ENCODE data around the gene RHOA.

Gene RHOA

DNA sequence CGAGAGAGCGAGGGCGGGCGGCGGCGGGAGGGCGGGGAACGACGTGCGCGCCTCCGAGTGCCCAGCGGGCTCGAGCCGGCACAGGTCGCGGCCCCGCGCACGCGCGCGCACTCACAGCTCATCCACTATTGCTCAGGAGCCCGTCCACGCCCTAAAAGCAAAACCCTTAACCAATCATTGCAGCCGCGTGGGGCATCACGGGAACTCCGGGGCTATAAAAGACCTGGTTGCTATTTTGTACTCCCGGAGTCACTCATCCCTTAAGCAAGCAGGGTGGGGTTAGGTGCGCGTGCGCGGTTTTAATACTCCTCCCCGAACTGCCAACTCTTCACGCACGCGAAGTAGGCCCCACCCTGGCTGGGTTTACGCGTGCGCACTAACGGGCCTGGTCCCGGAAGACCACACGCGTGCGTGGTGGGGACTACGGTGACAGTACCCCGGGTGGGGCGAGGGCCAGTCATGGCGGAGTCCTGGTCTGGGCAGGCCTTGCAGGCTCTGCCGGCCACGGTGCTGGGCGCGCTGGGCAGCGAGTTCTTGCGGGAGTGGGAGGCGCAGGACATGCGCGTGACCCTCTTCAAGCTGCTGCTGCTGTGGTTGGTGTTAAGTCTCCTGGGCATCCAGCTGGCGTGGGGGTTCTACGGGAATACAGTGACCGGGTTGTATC lies at the start of gene RHOA, which contains the start of gene TCTA:
Gene RHOA (minus strand): TSS at position 9 of the 664 bp plus-strand sequence. CDS start 36,387 bp downstream, outside the sequence.
Gene TCTA (plus strand): TSS at position 456 of the 664 bp plus-strand sequence. CDS start 4 bp downstream, at position 460.
- peak; percentile 98 for DNase-seq (ENCODE audit: low spot score)

DNA sequence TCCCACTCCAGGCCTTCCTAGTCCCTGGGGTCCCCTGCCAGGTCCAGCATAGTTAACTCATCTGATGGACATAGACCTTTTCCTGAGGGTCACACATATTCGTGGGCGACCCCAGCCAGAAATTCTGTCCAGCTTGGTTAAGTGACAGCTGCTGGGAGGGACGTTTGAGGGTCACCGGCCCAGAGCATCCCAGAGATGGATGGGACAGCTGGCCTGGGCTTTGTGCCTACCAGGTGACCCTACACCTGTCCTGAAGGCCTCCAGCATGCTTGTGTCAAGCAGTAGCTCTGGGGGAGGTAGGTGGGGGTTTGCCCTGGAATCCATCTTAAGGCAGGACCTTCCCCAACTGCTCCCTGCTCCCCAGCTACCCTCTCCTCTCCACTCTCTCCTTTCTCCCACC lies 49.2 kb upstream of the RHOA start:
- no peak for DNase-seq (ENCODE audit: low spot score)

DNA sequence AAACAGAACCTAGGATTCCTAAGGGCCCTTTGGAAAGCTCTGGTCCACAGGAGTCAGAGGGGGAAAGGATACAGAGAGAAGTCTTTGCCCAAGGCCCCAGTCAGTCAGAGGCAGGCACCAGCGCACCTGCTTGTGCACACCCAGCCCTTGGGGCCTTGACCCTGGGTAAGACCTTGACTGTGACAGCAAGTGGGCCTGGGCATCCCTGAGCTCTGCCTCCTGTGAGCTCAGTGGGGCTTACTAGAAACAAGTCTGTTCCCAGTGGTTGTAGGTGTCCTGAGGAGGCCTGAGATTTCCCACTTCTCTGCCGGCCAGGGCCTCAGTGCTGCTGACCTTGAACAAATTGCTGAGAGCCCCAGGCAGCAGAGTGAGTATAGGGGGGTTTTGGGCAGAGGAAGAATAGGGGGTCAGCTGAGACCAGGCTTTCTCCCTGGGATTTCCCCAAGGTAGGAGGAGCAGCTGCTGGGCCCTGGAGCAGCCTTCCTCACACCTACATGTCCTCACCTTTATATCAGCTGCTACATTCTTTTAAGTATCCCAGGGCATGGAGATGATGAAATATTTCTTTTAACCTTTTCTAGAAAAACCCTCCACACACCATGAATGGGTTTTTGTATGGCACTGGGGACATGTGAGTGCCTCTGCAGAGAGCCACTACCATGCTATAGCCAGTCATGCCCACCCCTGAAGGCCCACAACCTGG lies 48.6 kb upstream of the RHOA start:
- no peak for DNase-seq (ENCODE audit: low spot score)

DNA sequence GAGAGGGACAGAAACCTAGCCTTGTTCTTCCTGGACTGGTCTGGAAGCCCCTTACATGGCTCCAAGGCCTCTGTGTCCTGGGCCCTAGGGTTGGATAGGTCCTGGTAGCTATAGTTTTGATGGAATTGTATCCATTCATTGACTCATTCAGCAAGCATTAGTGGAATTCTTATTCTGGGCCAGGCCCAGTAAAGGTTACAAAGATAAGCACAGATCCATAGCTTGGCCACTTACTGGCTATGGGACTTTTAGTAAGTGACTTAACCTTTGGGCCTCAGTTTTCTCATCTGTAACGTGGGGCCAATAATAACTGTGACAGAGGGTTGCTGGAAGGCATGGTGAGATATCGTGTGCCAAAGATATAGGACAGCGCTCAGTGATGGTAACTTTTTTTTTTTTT lies 44.7 kb upstream of the RHOA start:
- no peak for DNase-seq (ENCODE audit: low spot score)

DNA sequence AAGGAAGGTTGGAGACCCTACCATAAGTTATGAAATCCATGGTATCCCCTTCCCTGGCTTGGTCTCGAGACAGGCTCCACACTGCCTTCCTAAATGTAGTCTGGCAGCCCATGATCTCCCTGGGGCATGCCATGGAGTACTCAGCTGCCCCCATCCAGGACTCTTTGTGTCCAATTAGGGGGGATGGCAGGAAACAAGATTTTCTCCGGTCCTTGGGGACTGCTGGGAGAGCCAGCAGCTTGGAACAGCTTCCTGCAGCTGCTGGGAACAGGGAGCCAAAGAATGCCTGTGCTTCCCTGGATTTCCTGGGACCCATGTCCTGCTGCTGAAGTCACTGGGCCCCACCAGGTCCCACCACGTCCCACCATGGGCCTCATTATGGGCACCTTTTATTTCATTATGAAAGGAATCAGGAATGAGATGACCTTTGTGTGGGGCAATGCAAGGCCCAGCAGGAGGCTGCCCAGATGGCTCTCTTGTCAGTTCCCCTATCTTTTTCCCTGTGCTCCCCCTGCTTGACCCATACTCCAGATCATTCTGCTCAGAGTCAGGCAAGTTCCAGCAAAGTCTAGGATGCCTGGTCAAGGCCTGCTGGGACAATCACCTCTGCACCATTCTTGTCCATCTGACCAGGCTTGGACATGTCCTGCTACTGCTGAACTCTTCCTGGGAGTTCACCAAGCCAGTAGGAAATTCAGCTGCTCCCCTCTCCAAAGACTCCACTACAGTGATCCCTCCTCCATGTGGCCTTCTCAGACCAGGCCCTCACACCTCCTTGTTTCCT lies 43.3 kb upstream of the RHOA start:
- no peak for DNase-seq (ENCODE audit: low spot score)

DNA sequence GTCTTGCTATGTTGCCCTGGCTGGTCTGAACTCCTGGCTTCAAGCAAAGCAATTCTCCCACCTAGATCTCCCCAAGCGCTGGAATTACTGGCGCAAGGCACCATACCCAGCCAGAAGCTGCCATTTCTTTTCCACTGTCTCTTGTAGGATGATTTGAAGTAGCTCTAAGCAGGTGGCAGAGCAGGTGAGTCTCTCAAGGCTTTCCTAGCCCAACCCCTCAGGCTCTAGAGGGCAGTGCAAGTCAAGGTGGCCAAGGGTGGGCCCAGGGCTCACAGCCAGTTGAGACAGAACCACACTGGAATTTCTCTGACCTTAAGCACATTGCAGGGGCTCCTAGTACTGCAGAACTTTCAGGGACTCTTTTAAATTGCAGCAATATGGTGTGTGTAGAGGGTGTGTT lies 42.7 kb upstream of the RHOA start:
- DNase-seq (ENCODE audit: low spot score) = no peak

DNA sequence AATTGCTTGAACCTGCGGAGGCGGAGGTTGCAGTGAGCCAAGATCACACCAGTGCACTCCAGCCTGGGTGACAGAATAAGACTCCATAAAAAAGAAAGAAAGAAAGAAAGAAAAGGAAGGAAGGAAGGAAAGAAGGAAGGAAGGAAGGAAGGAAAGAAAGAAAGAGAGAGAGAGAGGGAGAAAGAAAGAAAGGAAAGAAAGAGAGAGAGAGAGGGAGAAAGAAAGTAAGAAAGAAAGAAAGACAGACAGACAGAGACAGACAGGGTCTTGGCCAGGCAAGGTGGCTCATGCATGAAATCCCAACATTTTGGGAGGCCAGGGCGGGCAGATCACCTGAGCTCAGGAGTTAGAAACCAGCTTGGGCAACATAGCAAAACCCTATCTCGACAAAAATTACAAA lies 41.8 kb upstream of the RHOA start:
- DNase-seq (ENCODE audit: low spot score) = no peak

DNA sequence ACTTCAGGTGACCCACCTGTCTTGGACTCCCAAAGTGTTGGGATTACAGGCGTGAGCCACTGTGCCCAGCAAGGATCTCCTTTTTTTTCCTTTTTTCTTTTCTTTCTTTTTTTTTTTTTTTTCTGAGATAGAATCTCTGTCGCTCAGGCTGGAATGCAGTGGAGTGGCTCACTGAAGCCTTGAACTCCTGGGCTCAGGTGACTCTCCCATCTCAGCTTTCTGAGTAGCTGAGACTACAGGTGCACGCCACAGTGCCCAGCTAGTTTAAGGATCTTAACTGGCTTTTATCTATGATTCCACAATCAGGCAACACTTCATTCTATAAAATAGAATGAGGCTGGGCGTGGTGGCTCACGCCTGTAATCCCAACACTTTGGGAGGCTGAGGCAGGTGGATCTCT lies 33.6 kb upstream of the RHOA start:
- no peak for DNase-seq (ENCODE audit: low spot score)

DNA sequence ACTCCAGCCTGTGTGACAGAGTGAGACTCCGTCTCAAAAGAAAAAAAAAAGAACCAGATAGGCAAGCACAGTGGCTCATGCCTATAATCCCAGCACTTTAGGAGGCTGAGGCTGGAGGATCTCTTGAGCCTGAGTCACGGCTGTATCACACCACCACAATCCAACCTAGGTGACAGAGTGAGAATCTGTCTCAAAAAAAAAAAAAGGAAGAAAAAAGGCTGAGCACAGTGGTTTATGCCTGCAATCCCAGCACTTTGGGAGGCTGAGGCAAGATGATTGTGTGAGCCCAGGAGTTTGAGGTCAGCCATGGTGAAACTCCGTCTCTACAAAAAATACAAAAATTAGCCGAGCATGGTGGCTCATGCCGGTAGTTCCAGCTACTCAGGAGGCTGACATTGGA lies 23.0 kb upstream of the RHOA start:
- DNase-seq (ENCODE audit: low spot score) = no peak

DNA sequence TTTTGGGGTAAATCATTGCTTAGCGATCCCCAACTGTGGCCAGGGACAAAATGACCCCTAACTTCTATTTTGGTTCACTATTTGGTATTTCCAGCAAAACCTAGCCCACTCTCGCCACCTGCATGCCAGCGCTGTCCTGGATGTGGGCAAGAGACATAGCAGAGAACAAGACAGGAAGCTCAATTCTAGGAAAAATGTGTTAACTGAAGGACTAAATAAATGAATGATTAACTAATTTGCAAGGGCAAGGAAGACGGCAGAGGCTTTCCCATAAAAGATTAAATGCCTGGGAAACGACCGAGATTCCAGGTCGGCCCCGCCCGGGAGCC lies 16.9 kb upstream of the RHOA start:
- DNase-seq (ENCODE audit: low spot score) = no peak

DNA sequence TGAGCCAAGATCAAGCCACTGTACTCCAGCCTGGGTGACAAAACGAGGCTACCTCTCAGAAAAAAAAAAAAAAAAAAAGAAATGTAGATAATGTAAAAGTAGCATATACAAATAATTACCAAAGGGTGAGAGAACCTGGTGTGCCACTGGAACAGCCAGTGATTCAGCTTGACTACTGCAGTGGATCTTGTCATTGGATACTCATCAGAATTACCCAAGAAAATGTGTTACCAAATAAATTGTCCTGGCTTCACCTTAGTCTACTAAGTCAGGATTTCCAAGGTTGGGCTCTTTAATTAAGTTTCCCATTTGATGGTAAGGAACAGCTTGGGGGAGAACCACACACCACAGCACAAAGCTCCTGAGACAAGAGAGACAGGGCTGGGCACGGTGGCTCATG lies 15.8 kb upstream of the RHOA start:
- DNase-seq (ENCODE audit: low spot score) = no peak

DNA sequence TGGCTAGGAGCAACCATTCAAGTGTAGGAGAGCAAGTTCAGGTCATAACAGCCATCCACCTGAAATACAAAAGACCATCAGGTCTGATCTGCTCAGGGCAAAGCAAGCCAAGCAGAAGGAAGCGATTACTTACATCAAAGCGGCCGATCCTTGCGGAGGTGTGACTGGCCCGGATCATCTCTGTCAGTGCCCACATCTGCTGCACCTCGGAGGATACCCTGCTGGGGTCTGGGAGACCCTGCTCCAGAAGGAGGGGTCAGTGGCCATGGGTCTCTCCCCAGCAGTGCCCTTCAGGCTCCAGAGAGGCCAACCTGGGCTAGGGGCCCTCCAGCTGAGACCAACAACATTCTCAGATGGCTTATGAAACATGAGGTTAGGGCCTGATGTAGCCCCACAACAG lies 13.0 kb upstream of the RHOA start:
- no peak for DNase-seq (ENCODE audit: low spot score)

DNA sequence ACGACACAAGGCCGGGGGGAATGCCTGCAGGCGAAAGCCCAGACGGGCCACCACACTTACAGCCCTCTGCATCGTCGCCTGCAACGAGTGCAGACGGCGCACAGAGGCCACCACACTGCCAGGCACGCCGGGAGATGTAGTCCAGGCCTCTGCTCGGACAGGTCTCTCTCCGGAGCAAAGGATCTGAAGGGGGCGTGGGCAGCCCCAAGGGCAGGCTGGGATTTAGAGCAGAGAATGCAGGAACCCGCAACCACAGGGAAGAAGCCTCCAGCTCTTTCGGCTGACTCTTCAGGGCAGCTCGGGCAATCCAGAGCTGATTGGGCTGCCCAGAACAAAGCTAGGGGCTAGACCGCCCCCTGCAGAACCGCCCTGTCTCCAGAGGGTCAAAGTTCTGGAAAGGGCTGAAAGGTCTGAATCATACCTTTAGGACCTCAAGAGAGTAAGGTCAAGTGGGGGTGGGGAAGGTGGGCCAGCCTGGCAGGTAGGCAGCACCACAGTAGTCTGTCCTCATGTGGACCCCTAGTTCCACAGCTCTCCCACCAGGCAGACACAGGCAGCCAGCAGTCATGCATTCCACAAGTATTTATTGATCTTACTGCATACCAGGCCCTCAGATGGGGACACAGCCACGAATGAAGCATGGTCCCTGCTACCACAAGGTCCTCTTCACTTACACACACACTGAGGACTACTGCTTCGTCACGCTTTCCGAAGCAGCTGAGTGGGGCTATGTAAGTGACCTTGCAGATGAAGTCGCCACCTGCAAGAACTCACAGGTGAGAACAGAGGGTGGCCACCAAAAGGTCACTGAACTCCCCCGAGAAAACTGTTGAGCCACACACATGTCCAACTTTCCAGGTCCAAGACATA lies 10.8 kb upstream of the RHOA start, which contains the start of gene AMT:
Gene AMT (minus strand): TSS at position 95 of the 870 bp plus-strand sequence. CDS start 23 bp downstream, at position 72.
- peak; percentile 91 for DNase-seq (ENCODE audit: low spot score)

DNA sequence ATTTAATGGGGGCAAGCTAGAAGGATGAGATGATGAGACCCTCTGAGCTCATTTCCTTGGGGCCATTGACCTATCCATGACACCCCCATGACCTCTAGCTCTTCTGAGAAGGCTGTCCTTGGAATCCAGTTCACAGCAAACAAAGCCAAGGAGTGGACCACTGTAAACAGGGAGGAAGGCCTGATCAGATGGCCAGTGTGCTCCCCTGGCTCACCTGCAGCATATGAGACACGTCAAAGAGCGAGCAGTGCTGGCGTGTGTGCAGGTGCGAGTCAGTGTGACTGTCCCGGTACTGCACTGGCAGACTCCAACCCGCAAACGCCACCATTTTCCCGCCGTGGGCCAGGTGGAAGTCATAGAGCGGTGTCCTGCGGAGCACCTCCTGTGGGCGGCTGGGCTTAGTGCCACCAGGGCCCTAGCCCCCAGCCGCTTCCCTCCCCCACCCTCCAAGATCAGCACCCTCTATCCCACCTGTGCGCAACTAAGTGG lies 10.2 kb upstream of the RHOA start:
- DNase-seq (ENCODE audit: low spot score) = no peak

DNA sequence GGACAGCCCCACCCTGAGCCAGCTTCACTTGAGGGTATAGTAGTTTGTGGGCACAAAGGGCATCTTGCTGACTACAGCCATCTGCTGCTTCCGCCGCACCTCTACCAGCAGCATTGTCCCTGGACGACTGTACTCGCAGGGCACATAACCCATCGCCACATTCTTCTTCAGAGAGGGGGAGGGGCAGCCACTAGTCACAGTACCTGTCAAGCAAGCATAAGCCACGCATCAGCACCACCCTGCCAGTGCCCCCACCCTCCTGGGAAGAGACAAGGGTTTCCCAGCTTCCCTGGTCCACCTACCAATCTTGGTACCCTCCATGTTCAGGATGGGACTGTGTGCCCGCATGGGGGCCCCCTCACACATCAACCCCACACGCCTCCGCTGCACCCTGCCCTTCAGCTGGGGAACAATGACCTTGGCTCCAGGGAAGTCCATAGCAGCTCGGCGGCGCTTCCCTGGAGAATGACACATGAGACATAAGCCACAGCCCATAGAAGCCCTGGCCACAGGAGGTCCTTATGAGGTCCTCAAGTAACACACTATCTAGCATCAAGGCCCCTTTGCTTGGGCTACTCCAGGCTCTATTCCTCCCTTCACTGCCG lies 5.8 kb upstream of the RHOA start:
- no peak for DNase-seq (ENCODE audit: low spot score)

DNA sequence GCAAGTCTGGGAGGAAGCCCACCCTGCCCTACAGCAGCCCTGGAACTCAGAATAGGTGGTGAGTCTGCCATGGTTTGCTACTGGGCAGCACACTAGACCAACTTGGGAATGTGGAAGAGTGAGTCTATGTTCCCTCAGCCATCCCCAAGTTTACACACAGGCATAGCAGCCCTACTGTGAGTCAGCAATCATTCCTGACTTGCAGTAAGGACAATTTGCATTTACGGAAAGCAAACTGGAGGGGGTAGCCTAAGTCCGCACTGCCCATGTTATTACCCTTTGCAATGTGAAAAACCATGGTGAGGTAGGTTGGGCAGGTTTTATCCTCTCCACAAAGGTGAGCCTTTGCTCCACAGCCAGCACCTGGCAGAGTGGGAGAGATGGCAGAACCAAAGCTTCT lies 5.1 kb upstream of the RHOA start:
- no peak for DNase-seq (ENCODE audit: low spot score)

DNA sequence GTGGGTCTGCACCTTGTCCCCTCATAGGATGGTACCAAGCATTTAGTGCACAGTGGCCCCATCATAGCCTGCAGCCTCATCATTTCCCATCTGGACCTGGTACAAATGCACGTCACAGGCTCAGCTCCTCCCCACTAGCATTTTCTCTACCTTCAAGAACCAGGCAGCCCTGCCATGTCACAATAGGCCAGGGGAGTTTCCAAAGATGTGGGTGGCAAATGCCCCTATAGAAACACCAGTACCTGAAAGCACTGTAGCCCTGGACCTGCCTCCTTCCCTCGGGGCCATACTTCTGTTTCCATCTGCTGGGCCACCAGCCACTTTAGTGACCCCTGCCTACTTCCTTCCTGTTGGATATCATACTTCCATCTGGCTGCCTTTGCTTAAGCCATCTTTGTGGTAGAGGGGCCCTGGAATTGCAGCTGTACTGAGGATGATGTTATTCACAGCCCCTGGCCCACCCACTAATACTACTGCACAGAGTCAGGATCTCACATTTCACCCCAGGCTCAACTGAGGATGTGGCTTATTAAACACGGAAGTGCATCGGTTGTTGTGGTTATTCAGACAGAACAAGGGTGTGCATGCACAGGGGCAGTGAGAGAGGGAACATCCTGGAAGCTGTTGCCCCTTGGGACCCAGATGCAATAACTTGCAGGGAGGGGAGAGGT lies 4.3 kb upstream of the RHOA start:
- no peak for DNase-seq (ENCODE audit: low spot score)

DNA sequence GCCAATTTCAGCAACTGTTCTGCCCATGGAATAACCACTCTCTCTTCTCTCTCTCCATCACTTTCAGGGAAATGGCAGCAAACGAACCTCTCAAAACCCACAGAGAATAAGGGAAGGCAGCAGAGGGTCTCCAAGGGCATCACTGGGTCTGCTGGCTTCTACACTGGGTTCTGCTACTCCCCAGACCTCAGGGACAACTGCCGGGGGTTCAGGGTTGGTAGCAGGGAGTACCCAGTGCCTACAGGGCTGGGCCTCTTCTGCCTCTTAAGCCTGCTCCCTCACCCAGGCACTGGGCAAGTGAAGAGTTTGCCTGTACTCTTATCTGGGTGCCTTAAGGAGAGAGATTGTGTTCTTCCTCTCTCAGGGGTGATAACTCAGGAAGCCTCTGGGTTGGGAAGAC lies 3.0 kb upstream of the RHOA start:
- no peak for DNase-seq (ENCODE audit: low spot score)

DNA sequence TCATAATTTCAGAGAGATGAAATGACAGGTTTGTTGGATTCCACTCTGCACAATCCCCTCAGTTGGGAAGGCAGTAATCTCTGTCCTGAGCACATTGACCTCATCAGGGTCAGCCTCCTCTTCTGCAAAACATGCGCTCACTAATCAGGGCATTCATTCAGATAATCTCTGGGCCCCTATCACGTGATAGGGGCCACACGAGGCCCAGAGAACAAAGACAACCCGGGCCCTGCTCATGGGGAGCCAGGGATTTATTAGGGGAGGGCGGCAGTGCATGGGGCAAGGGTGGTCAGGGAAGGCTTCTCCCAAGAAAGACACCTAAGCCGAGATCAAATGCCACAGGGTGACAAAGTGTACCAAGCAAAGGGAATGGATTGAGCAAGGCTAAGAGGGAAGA lies 1.6 kb upstream of the RHOA start:
- no peak for DNase-seq (ENCODE audit: low spot score)

DNA sequence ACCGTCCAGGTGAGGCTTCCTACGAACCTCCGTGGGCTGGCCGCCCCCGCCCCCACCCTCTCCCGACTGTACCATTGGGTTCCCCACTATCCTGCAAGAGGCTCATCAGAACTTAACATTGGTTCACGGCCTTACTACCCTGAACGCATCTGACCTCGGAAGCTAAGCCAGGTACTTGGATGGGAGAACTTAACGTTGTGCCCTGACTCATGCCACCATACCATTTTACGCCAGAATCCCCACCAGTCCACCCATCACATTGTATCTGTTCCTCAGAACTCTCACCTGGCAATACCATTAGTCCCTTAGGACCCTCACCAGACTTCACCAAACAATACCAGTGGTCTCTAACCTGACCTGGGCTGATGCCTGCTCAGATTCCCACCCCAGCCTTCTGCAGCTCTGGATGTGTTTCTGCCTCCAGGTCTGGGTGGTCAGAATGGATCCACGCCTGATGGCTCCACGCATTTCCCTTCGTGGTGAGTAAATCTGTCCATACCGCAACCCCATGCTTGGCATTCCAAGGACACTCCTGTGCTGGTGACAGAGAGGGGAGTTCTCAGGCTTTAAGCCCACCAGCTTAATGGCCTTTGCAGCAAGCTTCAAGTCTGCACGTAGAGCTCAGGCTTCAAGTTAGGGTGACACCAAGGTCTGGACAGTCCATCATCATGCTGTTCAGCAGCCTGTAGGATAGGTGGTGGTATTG lies 1.0 kb upstream of the RHOA start:
- no peak for DNase-seq (ENCODE audit: low spot score)
